HG02623 (cell line): ENCODE data around the gene PCDH12.
A peak's percentile ranks its signal among the peaks of the same experiment; 100 is the strongest.

ENCODE experiments used
- ATAC-seq: cut with Tn5 transposase; IDR thresholded peaks from one replicate; pipeline ENCODE4 v1.9.1; 2021; ENCODE audit warnings: moderate library complexity; ENCODE audit not compliant: unreplicated experiment

Gene PCDH12

GRCh38 chr5:141958113-141958512 lies at the start of gene PCDH12:
Gene PCDH12, minus strand, starts transcription at chr5:141958202. Its CDS starts 351 bp downstream, at chr5:141957851.
- no peak for ATAC-seq

GRCh38 chr5:142007237-142007544 lies 49.2 kb upstream of the PCDH12 start:
- no peak for ATAC-seq

- ATAC-seq: no peak
Measured at GRCh38 chr5:142006363-142007236, 48.6 kb upstream of the PCDH12 start.

- ATAC-seq: no peak
Measured at GRCh38 chr5:142003266-142003800, 45.3 kb upstream of the PCDH12 start.

- no peak for ATAC-seq
Measured at GRCh38 chr5:142000704-142001484, 42.9 kb upstream of the PCDH12 start.

GRCh38 chr5:142000173-142000572 lies 42.2 kb upstream of the PCDH12 start:
- no peak for ATAC-seq

- ATAC-seq: no peak
Measured at GRCh38 chr5:141997358-141997960, 39.5 kb upstream of the PCDH12 start.

- no peak for ATAC-seq
Measured at GRCh38 chr5:141995656-141996055, 37.7 kb upstream of the PCDH12 start.

GRCh38 chr5:141994511-141995136 lies 36.6 kb upstream of the PCDH12 start:
- no peak for ATAC-seq

- ATAC-seq: peak; percentile 55
Measured at GRCh38 chr5:141992349-141992963, 34.5 kb upstream of the PCDH12 start.

- no peak for ATAC-seq
Measured at GRCh38 chr5:141989720-141990119, 31.7 kb upstream of the PCDH12 start.

- no peak for ATAC-seq
Measured at GRCh38 chr5:141986072-141986471, 28.1 kb upstream of the PCDH12 start.

GRCh38 chr5:141982626-141983025 lies 24.6 kb upstream of the PCDH12 start:
- ATAC-seq: no peak

GRCh38 chr5:141978389-141978788 lies 20.4 kb upstream of the PCDH12 start:
- no peak for ATAC-seq

GRCh38 chr5:141976176-141976575 lies 18.2 kb upstream of the PCDH12 start:
- ATAC-seq: no peak

GRCh38 chr5:141973871-141974595 lies 16.0 kb upstream of the PCDH12 start:
- ATAC-seq: no peak

- peak; percentile 52 for ATAC-seq
Measured at GRCh38 chr5:141969783-141970771, 12.1 kb upstream of the PCDH12 start.

- ATAC-seq: peak; percentile 90
Measured at GRCh38 chr5:141968914-141969608, 11.1 kb upstream of the PCDH12 start, which contains the start of gene RNF14. Gene RNF14, plus strand, starts transcription at chr5:141969105. Its CDS starts 4,484 bp downstream, at chr5:141973589.
